Neuron (in vitro differentiated cells): ENCODE results near the gene TTC1.
"Not testable (repeated sequence)": the region's sequence is repeated elsewhere in the genome, so short reads cannot be mapped to it uniquely, and the experiment has no call there.

Experiments used
- H2AFZ ChIP-seq: one replicate; pipeline ENCODE4 v1.6.1; 2013; ENCODE audit warnings: low read depth, mild to moderate bottlenecking, inconsistent platforms, low read length, moderate library complexity
- H3K27me3 ChIP-seq: one replicate; pipeline ENCODE4 v1.6.1; 2013; ENCODE audit warnings: low read length; ENCODE audit not compliant: insufficient read depth
- H3K36me3 ChIP-seq: one replicate; pipeline ENCODE4 v1.6.1; 2013; ENCODE audit warnings: low read length; ENCODE audit not compliant: insufficient read depth
- H3K4me1 ChIP-seq: one replicate; pipeline ENCODE4 v1.6.1; 2013; ENCODE audit warnings: low read length; ENCODE audit not compliant: insufficient read depth
- H3K4me3 ChIP-seq: 2 replicates; pipeline ENCODE4 v1.5.1; 2013; ENCODE audit warnings: mild to moderate bottlenecking, low read length, moderate library complexity
- H3K9me3 ChIP-seq: one replicate; pipeline ENCODE4 v1.6.1; 2013; ENCODE audit warnings: low read length

TTC1 gene

DNA sequence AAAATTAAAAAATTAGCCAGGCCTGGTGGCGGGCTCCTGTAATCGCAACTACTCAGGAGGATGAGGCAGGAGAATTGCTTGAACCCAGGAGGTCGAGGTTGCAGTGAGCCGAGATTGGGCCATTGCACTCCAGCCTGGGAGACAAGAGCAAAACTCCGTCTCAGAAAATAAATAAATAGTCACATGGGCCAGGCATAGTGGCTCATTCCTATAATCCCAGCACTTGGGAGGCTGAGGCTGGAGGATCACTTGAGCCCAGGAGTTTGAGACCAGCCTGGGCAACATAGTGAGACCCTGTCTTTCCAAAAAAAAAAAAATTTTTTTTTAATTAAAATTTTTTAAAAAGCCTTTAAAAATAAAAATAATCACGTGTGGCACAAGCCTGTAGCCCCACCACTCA lies 5.3 kb downstream of the TTC1 start:
- not testable (repeated sequence) for H3K27me3 ChIP-seq
- H3K36me3 ChIP-seq: peaks cover 52% of the 10 kb centered on the region

DNA sequence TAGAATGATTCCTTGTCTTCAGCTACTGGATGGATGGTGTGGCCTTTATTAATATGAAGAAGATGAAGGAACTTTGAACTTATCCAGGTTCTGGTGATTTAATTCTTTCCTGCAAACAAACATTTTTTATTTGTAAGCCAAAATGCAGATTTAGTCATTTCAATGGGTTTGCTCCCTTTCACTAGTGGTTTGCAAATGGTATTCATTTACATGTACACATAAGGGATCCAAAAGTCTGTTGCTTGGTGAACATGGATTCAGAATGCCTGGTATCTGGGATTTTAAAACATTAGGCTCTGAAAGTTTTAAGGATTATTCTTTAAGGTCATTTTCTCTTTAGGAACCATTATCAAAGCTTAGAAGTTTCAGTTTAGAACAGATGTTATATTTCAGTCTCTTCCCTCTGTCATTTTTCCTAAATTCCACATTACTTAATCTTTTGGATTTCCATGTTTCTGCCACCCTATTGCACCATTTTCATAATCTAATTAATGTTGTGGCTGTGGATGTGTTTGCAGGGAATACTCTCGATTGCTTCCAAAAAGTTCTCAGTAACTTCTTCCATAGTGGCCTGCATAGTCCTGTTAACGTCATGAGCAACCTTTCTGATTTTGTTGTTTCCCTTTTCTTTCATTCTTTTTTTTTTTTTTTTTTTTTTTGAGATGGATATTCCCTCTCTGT lies 10.1 kb downstream of the TTC1 start:
- Histone ChIP-seq H3K36me3 (peaks cover 39% of the 10 kb centered on the region), H2AFZ (no peak overlapping the region), H3K4me1 (peaks cover 2% of the 10 kb centered on the region), H3K27me3 (no peaks in the 10 kb centered on the region), H3K4me3 (no peak overlapping the region), H3K9me3 (no peaks in the 10 kb centered on the region)

More for the DNA sequence above, 5.3 kb downstream of the TTC1 start:
- not testable (repeated sequence) for H3K9me3 ChIP-seq, H2AFZ ChIP-seq, H3K4me3 ChIP-seq
- H3K4me1 ChIP-seq: peaks cover 18% of the 10 kb centered on the region

DNA sequence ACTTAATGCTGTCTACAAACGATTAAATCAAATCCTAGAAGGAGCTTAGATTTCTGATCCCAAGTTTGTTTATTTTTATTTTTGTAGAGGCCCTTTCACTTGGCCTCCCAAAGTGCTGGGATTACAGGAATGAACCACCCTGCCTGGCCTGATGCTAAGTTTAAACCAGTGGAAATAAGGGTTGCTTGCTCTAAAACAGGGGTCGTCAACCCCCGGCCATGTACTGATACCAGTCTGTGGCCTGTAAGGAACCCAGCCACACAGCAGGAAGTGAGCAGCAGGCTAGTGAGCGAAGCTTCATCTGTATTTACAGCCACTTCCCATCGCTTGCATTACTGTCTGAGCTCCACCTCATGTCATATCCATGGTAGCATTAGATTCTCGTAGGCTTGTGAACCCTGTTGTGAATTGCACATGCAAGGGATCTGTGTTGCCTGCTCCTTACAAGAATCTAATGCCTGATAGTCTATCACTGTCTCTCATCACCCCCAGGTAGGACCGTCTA lies 11.4 kb downstream of the TTC1 start:
- Histone ChIP-seq H3K9me3 (no peaks in the 10 kb centered on the region), H3K36me3 (peaks cover 34% of the 10 kb centered on the region), H3K4me1 (peaks cover 2% of the 10 kb centered on the region), H2AFZ (no peak overlapping the region), H3K4me3 (no peak overlapping the region), H3K27me3 (no peaks in the 10 kb centered on the region)

DNA sequence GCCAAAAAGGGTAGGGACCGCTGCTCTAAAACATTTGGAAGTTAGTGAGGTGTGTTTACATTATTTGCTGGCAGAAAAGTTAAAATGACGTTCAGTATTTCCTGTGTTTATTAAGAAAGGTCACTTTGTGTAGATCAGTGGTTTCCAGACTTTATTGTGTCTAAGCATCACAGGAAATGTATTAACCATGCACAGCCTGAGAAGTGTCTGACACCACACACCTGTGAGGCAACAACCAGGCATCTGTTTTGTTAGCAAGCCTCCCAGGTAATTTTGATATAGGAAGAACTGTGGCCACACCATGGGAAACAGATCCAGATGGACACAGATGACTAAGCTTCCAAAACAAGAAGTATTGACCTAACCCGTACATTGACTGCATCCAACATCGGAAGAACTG lies 12.0 kb downstream of the TTC1 start:
- Histone ChIP-seq H3K4me1 (peaks cover 2% of the 10 kb centered on the region), H3K4me3 (no peak overlapping the region), H3K9me3 (no peaks in the 10 kb centered on the region), H3K27me3 (no peaks in the 10 kb centered on the region), H3K36me3 (peaks cover 29% of the 10 kb centered on the region), H2AFZ (no peak overlapping the region)

DNA sequence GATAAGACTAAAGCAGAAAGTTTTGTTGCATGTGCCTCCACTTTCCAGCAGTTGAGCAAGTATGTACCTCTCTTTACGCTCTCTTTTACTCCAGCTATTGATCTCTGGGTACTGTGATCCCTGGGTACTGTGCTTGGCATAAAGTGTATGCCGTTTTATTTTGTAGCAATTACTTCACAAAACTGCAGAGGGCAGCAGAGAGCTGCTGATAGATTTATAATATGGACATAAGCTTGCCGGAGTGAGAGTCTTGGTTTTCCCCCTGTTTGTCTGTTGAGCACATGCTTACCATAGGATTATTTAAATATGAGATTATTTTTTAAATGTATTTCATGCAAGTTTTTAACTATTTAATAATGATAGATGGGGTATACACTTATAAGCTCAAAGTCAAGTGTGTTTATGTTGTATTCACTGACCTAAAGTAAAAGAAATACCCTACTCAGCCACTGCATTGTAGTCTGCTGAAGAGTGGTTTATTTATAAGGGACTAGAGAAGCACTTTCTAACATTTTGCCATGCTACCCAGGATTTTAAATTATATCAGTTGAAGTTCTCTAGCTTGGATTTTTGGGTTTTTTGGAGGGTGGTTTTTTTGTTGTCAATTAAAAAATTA lies 13.0 kb downstream of the TTC1 start:
- Histone ChIP-seq H3K9me3 (no peaks in the 10 kb centered on the region), H3K4me3 (no peak overlapping the region), H3K27me3 (no peaks in the 10 kb centered on the region), H3K36me3 (peaks cover 25% of the 10 kb centered on the region), H2AFZ (no peak overlapping the region), H3K4me1 (peaks cover 2% of the 10 kb centered on the region)

DNA sequence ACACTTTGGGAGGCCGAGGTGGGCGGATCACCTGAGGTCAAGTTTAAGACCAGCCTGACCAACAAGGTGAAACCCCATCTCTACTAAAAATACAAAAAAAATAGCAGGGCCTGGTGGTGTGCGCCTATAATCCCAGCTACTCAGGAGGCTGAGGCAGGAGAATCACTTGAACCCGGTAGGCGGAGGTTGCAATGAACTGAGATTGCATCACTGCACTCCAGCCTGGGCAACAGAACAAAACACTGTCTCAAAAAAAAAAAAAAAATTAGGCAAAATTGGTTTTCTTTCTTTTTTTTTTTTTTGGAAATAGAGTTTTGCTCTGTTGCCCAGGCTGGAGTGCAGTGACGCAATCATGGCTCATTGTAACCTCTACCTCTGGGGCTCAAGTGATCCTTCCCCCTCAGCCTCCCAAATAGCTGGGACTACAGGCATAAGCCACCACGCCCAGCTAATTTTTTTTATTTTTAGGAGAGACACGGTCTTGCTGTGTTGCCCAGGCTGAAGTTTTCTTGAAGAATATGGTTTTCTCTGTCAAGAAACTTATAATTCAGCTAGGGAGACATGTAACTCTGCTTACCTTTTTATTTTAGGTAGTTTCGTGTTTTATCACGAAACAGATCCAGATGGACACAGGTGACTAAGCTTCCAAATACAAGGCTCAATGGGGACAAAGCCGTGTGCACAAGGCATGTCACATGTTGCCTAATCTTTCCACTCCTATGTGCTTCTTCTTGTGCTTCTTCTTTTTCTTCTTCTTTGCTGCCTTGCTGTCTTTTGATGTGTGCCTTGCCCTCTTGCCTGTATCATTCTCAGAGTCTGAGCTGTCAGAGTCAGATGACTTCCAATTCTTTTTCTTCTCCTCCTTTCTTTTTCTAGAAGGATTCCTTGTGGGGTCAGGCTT lies 14.3 kb downstream of the TTC1 start:
- Histone ChIP-seq H3K36me3 (peaks cover 18% of the 10 kb centered on the region), H3K4me1 (peaks cover 2% of the 10 kb centered on the region)

DNA sequence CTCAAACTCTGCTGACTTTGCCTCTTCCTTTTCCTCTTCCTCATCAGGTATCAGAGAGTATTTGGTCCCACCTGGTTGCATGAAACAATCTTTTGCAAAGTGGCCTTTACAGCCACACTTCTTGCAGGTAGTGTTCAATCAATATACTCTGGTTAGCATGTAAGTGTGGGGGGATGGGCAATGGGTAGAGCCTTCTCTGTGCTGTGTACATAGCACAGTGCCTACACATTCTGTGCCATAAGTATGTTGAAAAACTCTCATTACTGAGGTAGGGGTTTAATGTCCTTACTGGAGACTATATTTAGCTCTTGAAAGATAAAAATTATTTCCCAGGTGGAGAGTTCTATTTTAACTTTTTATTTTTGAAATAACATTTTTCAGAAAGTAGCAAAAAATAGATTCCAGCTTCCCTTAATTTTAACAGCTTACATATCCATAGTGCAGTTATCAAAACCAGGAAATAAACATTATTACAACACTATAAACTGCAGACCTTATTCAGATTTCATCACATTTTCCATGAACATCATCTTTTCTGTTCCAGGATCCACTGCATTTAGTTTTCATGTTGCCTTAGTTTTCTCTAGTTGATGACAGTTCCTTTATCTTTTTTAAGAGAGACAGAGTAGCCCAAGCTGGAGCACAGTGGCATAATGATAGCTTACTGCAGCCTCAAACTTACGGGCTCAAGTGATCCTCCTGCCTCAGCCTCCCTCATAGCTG lies 15.1 kb downstream of the TTC1 start:
- H3K36me3 ChIP-seq: peaks cover 19% of the 10 kb centered on the region
- peaks cover 2% of the 10 kb centered on the region for H3K4me1 ChIP-seq
- H3K9me3 ChIP-seq: no peaks in the 10 kb centered on the region
- no peaks in the 10 kb centered on the region for H3K27me3 ChIP-seq
- no peak overlapping the region for H2AFZ ChIP-seq
- no peak overlapping the region for H3K4me3 ChIP-seq

More for the DNA sequence above, 14.3 kb downstream of the TTC1 start:
- Histone ChIP-seq H3K27me3 (no peaks in the 10 kb centered on the region), H3K4me3 (no peak overlapping the region), H2AFZ (no peak overlapping the region), H3K9me3 (no peaks in the 10 kb centered on the region)

DNA sequence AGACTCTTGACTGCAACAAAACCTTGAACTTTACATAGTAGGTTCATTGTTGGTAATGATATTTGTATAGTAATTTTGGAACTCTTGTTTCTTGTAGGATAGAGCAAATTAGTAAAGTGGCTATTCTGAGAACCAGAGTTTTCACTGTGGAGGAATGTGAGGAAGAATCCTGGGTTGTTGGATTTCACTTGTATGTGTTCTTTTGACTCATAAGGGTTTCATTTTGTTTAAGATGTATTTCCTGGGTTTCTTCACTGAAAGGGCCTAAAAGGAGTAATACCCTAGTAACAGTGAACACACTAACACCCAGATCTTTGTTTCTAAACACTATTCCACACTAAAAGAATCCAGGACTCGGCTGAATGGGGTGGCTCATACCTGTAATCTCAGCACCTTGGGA lies 20.1 kb downstream of the TTC1 start:
- Histone ChIP-seq H3K36me3 (peaks cover 30% of the 10 kb centered on the region), H2AFZ (no peak overlapping the region), H3K27me3 (no peaks in the 10 kb centered on the region), H3K9me3 (no peaks in the 10 kb centered on the region), H3K4me1 (peaks cover 12% of the 10 kb centered on the region), H3K4me3 (no peak overlapping the region)

DNA sequence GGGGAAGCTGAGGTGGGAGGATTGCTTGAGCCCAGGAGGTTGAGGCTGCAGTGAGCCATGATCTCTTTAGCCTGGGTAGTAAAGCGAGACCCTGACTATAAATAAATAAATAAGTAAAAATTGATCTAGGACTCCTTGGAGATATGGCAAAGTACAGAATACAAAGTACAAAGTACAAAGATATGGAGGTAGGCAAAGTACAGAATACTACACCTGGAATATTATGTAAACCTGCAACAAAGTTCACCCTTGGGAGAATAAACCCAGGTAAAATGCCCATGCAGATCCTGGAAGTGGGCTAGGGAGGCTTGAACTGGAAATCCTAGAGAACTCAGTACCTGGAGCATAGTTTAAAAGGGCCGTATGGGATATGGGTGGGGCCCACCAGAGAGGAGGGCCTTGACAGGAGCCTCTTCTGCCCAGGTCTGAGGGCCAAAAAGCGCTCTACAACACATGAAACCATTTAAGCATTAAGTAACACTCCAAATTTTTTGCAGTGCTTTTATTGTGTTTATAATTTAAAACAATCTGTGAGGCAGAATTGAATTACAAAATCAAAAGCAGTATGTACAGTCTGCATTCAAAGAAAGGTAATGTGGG lies 20.7 kb downstream of the TTC1 start:
- Histone ChIP-seq H3K9me3 (no peaks in the 10 kb centered on the region), H2AFZ (no peak overlapping the region), H3K4me1 (peaks cover 12% of the 10 kb centered on the region), H3K36me3 (peaks cover 30% of the 10 kb centered on the region), H3K4me3 (no peak overlapping the region), H3K27me3 (no peaks in the 10 kb centered on the region)

DNA sequence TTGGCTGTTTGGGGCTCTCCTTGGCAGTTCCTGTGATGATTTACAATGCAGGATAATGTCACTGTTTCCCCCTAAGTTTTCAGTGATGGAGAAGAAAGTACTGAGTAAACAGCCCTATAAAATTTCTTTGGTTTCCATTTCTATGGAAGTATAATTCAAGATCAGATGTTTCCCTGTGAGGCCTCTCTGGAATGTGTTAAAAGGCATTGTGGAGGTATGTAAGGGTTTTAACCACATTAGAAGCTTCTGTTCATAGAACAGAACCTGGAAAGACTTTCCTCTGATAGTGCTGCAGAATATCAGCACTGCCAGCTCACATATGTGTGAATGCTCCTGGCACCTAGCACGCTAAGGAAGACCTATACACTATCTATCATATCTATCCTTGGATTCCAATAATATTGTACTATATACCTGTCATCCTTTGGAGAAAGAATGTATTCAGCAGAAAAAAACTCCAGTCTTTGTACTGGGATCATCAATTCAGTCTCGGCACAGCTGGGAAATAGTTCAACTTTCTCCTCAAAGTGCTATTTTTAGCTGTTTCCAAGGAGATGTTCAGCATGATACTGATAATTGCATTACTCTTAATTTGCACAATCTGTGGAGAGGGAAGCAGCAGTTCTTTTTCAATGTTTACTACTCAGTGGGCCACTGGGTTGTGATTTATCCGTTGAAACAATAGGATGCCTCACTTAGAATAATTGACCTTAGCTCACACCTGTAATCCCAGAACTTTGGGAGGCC lies 21.9 kb downstream of the TTC1 start:
- H3K27me3 ChIP-seq: no peaks in the 10 kb centered on the region
- no peaks in the 10 kb centered on the region for H3K9me3 ChIP-seq
- no peak overlapping the region for H2AFZ ChIP-seq
- peaks cover 38% of the 10 kb centered on the region for H3K36me3 ChIP-seq
- peaks cover 12% of the 10 kb centered on the region for H3K4me1 ChIP-seq
- H3K4me3 ChIP-seq: no peak overlapping the region

DNA sequence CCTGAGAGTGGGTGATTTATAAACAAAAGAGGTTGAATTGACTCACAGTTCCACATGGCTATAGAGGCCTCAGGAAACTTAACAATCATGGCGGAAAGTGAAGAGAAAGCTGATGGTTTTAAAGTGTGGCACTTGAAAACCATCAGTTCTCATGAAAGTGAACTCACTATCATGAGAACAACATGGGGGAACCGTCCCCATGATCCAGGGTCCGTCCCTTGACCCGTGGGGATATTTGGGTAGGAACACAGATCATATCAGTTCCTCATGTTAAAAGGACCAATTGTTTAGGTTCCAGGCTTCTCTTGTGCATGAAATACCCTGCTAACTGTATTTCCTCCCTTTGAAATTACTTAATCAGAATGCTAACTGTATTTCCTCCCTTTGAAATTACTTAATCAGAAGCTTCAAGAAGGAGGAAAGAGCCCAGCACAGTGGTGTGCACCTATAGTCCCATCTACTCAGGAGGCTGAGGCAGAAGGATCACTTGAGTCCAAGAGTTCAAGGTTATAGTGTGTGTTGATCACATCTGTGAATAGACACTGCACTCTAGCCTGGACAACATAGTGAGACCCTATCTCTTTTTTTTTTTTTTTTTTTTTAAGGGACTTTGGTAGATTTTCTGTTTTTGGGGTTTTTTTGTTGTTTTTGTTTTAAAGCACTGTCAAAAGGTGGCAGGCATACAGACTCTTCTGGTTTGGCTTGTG lies 24.8 kb downstream of the TTC1 start:
- no peaks in the 10 kb centered on the region for H3K9me3 ChIP-seq
- H3K4me1 ChIP-seq: peaks cover 12% of the 10 kb centered on the region
- H2AFZ ChIP-seq: no peak overlapping the region
- peaks cover 53% of the 10 kb centered on the region for H3K36me3 ChIP-seq
- no peaks in the 10 kb centered on the region for H3K27me3 ChIP-seq
- no peak overlapping the region for H3K4me3 ChIP-seq
